Left lung (tissue), 10 donors: Measurements from ENCODE around the gene IFNL1. TPM values are rescaled to one million over a fixed set of nuclear protein-coding genes. Genes with fewer than 3 reads are reported as not detected.
A peak's percentile ranks its signal among the peaks of the same experiment; 100 is the strongest.
"Not testable (repeated sequence)": the region's sequence is repeated elsewhere in the genome, so short reads cannot be mapped to it uniquely, and the experiment has no call there.

Experiments used
- ATAC-seq: fragments of 200-7000 bp; cut with Tn5 transposase; one replicate; pipeline ENCODE4 v1.9.1; 2020; ENCODE audit warnings: moderate library complexity
- DNase-seq, 4 donors: peaks; one replicate each; pipeline ENCODE4 v3.0.0-alpha.2; 2013 to 2020
- H3K27ac ChIP-seq, 2 donors: fragments of 200-600 bp; sonication (generic) in 1 of 2; one replicate each; pipeline versions ENCODE4 v1.5.0 to v1.8.0; 2020 to 2021
- H3K27me3 ChIP-seq, 2 donors: fragments of 200-600 bp; sonication (generic) in 1 of 2; one replicate each; pipeline versions ENCODE4 v1.5.0 to v1.8.0; 2020 to 2021
- H3K36me3 ChIP-seq, 2 donors: fragments of 200-600 bp; sonication (generic) in 1 of 2; one replicate each; pipeline versions ENCODE4 v1.5.0 to v1.8.0; 2020 to 2021
- H3K4me1 ChIP-seq, 2 donors: fragments of 200-600 bp; one replicate each; pipeline ENCODE4 v1.8.0; 2021
- H3K4me3 ChIP-seq, 2 donors: fragments of 200-600 bp; sonication (generic) in 1 of 2; one replicate each; pipeline versions ENCODE4 v1.5.0 to v1.8.0; 2020 to 2021; ENCODE audit warnings: mild to moderate bottlenecking in 1 of 2
- H3K9me3 ChIP-seq, 2 donors: fragments of 200-600 bp; sonication (generic) in 1 of 2; one replicate each; pipeline versions ENCODE4 v1.5.0 to v1.8.0; 2020 to 2021
- CTCF ChIP-seq, 2 donors: fragments of 200-600 bp; sonication (generic) in 1 of 2; IDR thresholded peaks; one replicate each; pipeline versions ENCODE4 v1.5.0 to v1.8.0; 2021; ENCODE audit warnings: antibody characterized with exemption in 2 of 2
- intact Hi-C, 2 donors: fragments of 100-400 bp; cut with DNase I; formaldehyde crosslinking; loops; one replicate each; pipeline versions ENCODE4 v1.11.2 to v1.14.2; 2022
- polyA plus RNA-seq, 6 donors: library from polyadenylated mRNA; unstranded; fragments of 120-200 nt; gene quantifications; one replicate each; pipeline ENCODE4 v1.2.1, GENCODE V29; 2013; ENCODE audit not compliant: insufficient read length in 6 of 6
- total RNA-seq, 2 donors: library from RNA; stranded (reverse); fragmentation: NEBNext Ultra II Directional; extraction: Animal tissue kit (Norgen Biotek cat#: 25700); gene quantifications; one replicate each; pipeline ENCODE4 v1.2.1, GENCODE V29; 2021
- donor health status: DM: no; HTN: yes; CAD: no.
- donor health status: DM: no; HTN: no; CAD: no.

IFNL1 gene
- total and polyA plus RNA-seq, 8 donors, result not detected

- no peak for TF ChIP-seq CTCF (IDR thresholded peaks at IDR 0.05)
Measured at GRCh38 chr19:39265321-39265916, 30.8 kb upstream of the IFNL1 start.

DNA sequence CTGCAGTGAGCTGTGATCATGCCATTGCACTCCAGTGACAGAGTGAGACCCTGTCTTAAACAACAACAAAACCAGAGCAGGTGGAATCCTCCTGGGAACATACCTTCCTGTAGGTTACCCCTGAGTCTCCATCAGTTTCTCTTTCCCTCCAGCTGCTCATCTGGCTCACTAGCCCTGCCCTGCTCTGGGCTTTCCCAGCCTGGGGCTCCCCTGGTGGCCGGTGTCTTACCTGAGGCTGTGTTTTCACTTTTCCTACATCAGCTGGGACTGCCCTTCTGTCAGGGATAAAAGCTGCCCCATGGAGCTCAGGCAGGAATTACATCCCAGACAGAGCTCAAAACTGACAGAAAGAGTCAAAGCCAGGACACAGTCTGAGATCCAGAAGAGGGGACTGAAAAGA is 28.1 kb upstream of the IFNL1 start, which contains the start of gene IFNL2:
TSS of gene IFNL2 (plus strand) at position 312 of the 400 bp plus-strand sequence. CDS start 173 bp downstream, outside the sequence.
- H3K4me1 ChIP-seq, H3K36me3 ChIP-seq, intact Hi-C loops, H3K9me3 ChIP-seq, DNase-seq, H3K27ac ChIP-seq, H3K4me3 ChIP-seq: not testable (repeated sequence)
- H3K27me3 ChIP-seq, result peaks cover 27 to 59% of the 10 kb centered on the region in 2 donors
- peak; percentile 42 for ATAC-seq

More at GRCh38 chr19:39265321-39265916, 30.8 kb upstream of the IFNL1 start:
- H3K36me3 ChIP-seq, result no peaks in the 10 kb centered on the region
- intact Hi-C loops, result no loop called here
- ATAC-seq, result no peak
- H3K27ac ChIP-seq, result no peak overlapping the region
- H3K4me3 ChIP-seq, result no peak overlapping the region
- H3K27me3 ChIP-seq, result peaks cover 50 to 76% of the 10 kb centered on the region in 2 donors
- peaks cover 3 to 8% of the 10 kb centered on the region in 2 donors for H3K4me1 ChIP-seq
- DNase-seq, result peak in 1 of 4 donors; percentile 72
- H3K9me3 ChIP-seq, result no peaks in the 10 kb centered on the region

GRCh38 chr19:39268531-39269223 is 27.5 kb upstream of the IFNL1 start:
- H3K36me3 ChIP-seq, ATAC-seq, intact Hi-C loops: not testable (repeated sequence)

GRCh38 chr19:39269369-39269768 is 26.8 kb upstream of the IFNL1 start:
- H3K36me3 ChIP-seq, intact Hi-C loops, H3K4me1 ChIP-seq, DNase-seq, H3K27ac ChIP-seq, H3K9me3 ChIP-seq, ATAC-seq, H3K4me3 ChIP-seq: not testable (repeated sequence)
- H3K27me3 ChIP-seq, result peaks cover 14 to 46% of the 10 kb centered on the region in 2 donors

More at GRCh38 chr19:39268531-39269223, 27.5 kb upstream of the IFNL1 start:
- not testable (repeated sequence) for DNase-seq, H3K9me3 ChIP-seq, H3K4me3 ChIP-seq, H3K4me1 ChIP-seq, H3K27ac ChIP-seq
- H3K27me3 ChIP-seq, result peaks cover 21 to 53% of the 10 kb centered on the region in 2 donors

- DNase-seq, result no peak
- Histone ChIP-seq H3K4me3 (no peak overlapping the region), H3K27me3 (peaks cover 5 to 37% of the 10 kb centered on the region in 2 donors), H3K36me3 (no peaks in the 10 kb centered on the region), H3K4me1 (no peaks in the 10 kb centered on the region), H3K9me3 (no peaks in the 10 kb centered on the region), H3K27ac (no peak overlapping the region)
- no peak for ATAC-seq
- intact Hi-C loops, result no loop called here
- TF ChIP-seq CTCF (IDR thresholded peaks at IDR 0.05), result no peak
Measured at GRCh38 chr19:39270036-39270871, 26.0 kb upstream of the IFNL1 start.

DNA sequence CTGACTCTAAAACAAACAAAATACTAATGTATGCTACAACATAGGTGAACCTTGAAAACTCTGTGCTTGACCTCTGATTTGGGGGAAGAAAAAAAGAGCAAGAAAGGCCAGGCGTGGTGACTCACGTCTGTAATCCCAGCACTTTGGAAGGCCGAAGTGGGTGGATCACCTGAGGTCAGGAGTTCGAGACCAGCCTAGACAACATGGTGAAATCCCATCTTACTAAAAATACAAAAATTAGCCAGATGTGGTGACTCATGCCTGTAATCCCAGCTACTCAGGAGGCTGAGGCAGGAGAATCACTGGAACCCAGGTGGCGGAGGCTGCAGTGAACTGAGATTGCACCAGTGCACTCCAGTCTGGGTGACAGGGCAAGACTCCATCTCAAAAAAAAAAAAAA is 22.3 kb upstream of the IFNL1 start:
- H3K36me3 ChIP-seq, H3K4me1 ChIP-seq, intact Hi-C loops, H3K27ac ChIP-seq, ATAC-seq, DNase-seq, H3K4me3 ChIP-seq, H3K9me3 ChIP-seq: not testable (repeated sequence)
- H3K27me3 ChIP-seq, result peaks cover 0 to 21% of the 10 kb centered on the region in 2 donors

DNA sequence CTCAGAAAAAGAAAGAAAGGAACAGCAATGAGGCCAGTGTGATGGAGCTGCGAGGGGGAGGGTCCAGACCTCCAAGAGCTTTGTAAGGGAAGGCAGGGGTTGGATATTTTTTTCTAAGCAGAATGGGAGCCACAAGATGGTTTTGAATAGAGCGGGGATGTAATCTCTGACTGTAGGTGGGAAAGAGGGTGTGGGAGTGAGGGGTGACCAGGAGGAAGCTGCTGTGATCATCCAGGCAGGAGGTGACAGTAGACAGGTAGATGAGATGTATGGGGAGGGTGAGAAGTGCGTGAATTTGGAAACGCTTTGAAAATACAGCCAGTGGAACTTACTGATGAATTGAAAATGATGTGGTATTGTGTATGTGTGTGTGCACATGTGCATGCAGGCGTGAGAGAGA is 20.6 kb upstream of the IFNL1 start:
- no peaks in the 10 kb centered on the region for H3K4me1 ChIP-seq
- H3K4me3 ChIP-seq, result no peak overlapping the region
- H3K9me3 ChIP-seq, result no peaks in the 10 kb centered on the region
- peaks cover 0 to 8% of the 10 kb centered on the region in 2 donors for H3K27me3 ChIP-seq
- no peak for DNase-seq
- ATAC-seq, result no peak
- no peak overlapping the region for H3K27ac ChIP-seq
- intact Hi-C loops, result no loop called here
- no peaks in the 10 kb centered on the region for H3K36me3 ChIP-seq
- TF ChIP-seq CTCF (IDR thresholded peaks at IDR 0.05), result no peak
